ENCODE data around the gene ATXN7L3. TPM values are rescaled to one million over a fixed set of nuclear protein-coding genes. Genes with fewer than 3 reads are reported as not detected.

Gene ATXN7L3
- total and polyA plus RNA-seq, 10 of the 15 experiments (the other 5 are each of a cell fraction or from before 2014, with no cell fraction given) = 0.71 to 78.7 (median 32.7) TPM

- intact Hi-C loops (cut with micrococcal nuclease; ENCODE audit: unreplicated experiment) (loop anchor here (5.0 kb wide), 1 partner anchor 145 kb away; the partner anchor contains the start of gene GRN), in situ Hi-C loops (cut with MboI) (loop anchor here (5.0 to 25.0 kb wide), 2 partner anchors 125 to 310 kb away; partner anchors contain the start of gene GPATCH8)
- no peaks in the 10 kb centered on the region for H4K20me1 ChIP-seq (ENCODE audit: control insufficient read depth, insufficient read depth)
- ChIA-PET POLR2A (interaction anchor here (0.9 to 4.9 kb wide), 6 partner anchors 15 to 146 kb away, joined by 3 to 30 read pairs (median 6); partner anchors contain the start of gene TMUB2), RAD21 (ENCODE audit: unreplicated experiment) (interaction anchor here (1.0 to 2.2 kb wide), 4 partner anchors 14 to 259 kb away, joined by 3 to 6 read pairs (median 6); no protein-coding TSS in a partner anchor), SMC1A (ENCODE audit: uncharacterized antibody, unreplicated experiment) (interaction anchor here (1.5 to 2.8 kb wide), 3 partner anchors 14 to 129 kb away, joined by 5 to 15 read pairs (median 13); no protein-coding TSS in a partner anchor), CTCF (interaction anchor here (0.9 to 5.6 kb wide), 9 partner anchors 8 to 321 kb away, joined by 3 to 45 read pairs (median 7); partner anchors contain the start of genes GRN and UBTF)
- H3K4me1 ChIP-seq (ENCODE audit: control insufficient read depth, insufficient read depth, low read length) = peaks cover 11% of the 10 kb centered on the region
- H3K79me2 ChIP-seq (ENCODE audit: control insufficient read depth, insufficient read depth, low read length) = peaks cover 23% of the 10 kb centered on the region
- H3K36me3 ChIP-seq (ENCODE audit: control insufficient read depth in 2 of 2, insufficient read depth in 2 of 2, low read length in 1 of 2) = peaks cover 7 to 9% of the 10 kb centered on the region in 2 experiments; a peak in 3 of 4 replicates
- H3K27me3 ChIP-seq (replicated peaks in 1 of 2; ENCODE audit: control insufficient read depth in 2 of 2, insufficient read depth in 2 of 2, low read length in 1 of 2) = no peaks in the 10 kb centered on the region
- TF ChIP-seq SIX5 (IDR thresholded peaks at IDR 0.05; ENCODE audit: low read depth, low read length, severe bottlenecking) (no peak), SRF (IDR thresholded peaks at IDR 0.05; ENCODE audit: low read depth in 2 of 2, low read length in 2 of 2) (no peak), SMC3 (IDR thresholded peaks at IDR 0.05; ENCODE audit: borderline replicate concordance, low read length) (no peak), SREBF2 (IDR thresholded peaks at IDR 0.05; ENCODE audit: low read length) (no peak), FOS (IDR thresholded peaks at IDR 0.05; ENCODE audit: borderline replicate concordance, extremely low read depth, insufficient read length) (no peak), CHD2 (IDR thresholded peaks at IDR 0.05; ENCODE audit: borderline replicate concordance, low read depth, low read length) (no peak), CBX5 (IDR thresholded peaks at IDR 0.05; ENCODE audit: low read depth) (no peak), LARP7 (IDR thresholded peaks at IDR 0.05) (no peak), TAF1 (IDR thresholded peaks at IDR 0.05; ENCODE audit: borderline replicate concordance, low read depth, low read length) (no peak), RUNX3 (IDR thresholded peaks at IDR 0.05; ENCODE audit: low read length) (no peak), MTA3 (IDR thresholded peaks at IDR 0.05; ENCODE audit: borderline replicate concordance, low read length) (no peak)
- TF ChIP-seq, protein P1, sequence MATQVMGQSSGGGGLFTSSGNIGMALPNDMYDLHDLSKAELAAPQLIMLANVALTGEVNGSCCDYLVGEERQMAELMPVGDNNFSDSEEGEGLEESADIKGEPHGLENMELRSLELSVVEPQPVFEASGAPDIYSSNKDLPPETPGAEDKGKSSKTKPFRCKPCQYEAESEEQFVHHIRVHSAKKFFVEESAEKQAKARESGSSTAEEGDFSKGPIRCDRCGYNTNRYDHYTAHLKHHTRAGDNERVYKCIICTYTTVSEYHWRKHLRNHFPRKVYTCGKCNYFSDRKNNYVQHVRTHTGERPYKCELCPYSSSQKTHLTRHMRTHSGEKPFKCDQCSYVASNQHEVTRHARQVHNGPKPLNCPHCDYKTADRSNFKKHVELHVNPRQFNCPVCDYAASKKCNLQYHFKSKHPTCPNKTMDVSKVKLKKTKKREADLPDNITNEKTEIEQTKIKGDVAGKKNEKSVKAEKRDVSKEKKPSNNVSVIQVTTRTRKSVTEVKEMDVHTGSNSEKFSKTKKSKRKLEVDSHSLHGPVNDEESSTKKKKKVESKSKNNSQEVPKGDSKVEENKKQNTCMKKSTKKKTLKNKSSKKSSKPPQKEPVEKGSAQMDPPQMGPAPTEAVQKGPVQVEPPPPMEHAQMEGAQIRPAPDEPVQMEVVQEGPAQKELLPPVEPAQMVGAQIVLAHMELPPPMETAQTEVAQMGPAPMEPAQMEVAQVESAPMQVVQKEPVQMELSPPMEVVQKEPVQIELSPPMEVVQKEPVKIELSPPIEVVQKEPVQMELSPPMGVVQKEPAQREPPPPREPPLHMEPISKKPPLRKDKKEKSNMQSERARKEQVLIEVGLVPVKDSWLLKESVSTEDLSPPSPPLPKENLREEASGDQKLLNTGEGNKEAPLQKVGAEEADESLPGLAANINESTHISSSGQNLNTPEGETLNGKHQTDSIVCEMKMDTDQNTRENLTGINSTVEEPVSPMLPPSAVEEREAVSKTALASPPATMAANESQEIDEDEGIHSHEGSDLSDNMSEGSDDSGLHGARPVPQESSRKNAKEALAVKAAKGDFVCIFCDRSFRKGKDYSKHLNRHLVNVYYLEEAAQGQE (IDR thresholded peaks at IDR 0.05; ENCODE audit: low read depth, low read length) = no peak
- TF ChIP-seq, protein P2, sequence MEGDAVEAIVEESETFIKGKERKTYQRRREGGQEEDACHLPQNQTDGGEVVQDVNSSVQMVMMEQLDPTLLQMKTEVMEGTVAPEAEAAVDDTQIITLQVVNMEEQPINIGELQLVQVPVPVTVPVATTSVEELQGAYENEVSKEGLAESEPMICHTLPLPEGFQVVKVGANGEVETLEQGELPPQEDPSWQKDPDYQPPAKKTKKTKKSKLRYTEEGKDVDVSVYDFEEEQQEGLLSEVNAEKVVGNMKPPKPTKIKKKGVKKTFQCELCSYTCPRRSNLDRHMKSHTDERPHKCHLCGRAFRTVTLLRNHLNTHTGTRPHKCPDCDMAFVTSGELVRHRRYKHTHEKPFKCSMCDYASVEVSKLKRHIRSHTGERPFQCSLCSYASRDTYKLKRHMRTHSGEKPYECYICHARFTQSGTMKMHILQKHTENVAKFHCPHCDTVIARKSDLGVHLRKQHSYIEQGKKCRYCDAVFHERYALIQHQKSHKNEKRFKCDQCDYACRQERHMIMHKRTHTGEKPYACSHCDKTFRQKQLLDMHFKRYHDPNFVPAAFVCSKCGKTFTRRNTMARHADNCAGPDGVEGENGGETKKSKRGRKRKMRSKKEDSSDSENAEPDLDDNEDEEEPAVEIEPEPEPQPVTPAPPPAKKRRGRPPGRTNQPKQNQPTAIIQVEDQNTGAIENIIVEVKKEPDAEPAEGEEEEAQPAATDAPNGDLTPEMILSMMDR (IDR thresholded peaks at IDR 0.05 in 2 of 3, conservative IDR thresholded peaks at IDR 0.05 in 1 of 3; ENCODE audit: control insufficient read depth in 2 of 3, extremely low read depth in 1 of 3, insufficient read depth in 1 of 3, low read depth in 3 of 3, low read length in 3 of 3) = no peak
- H3K27ac ChIP-seq (ENCODE audit: control insufficient read depth, insufficient read depth) = no peak overlapping the region
- WGBS (ENCODE audit: insufficient coverage, insufficient replicate concordance, low lambda C conversion rate, missing lambda C conversion rate) = 88% methylated on average over 4 of the region's 4 CpGs
- DNase-seq (ENCODE audit: low read depth, low spot score) (no peak), ATAC-seq (no peak), FAIRE-seq (no peak)
- H3K9me3 ChIP-seq (replicated peaks; ENCODE audit: control insufficient read depth, insufficient read depth, low read length) = no peaks in the 10 kb centered on the region
- no peak overlapping the region for H2AFZ ChIP-seq (ENCODE audit: control insufficient read depth, low read depth, low read length)
- no TSS peak for BruUV-seq (replicated peaks)
- no peak overlapping the region for H3K4me3 ChIP-seq
- H3K4me2 ChIP-seq (ENCODE audit: control insufficient read depth, insufficient read depth) = no peak overlapping the region
- H3K9ac ChIP-seq (ENCODE audit: control insufficient read depth, insufficient read depth, low read length) = no peak overlapping the region
Measured at GRCh38 chr17:44202756-44203155, 3.1 kb upstream of the ATXN7L3 start.
